PC-3 (cell line): ENCODE data around the gene DNAJC4. TPM values are rescaled to one million over a fixed set of nuclear protein-coding genes. Genes with fewer than 3 reads are reported as not detected.

ENCODE experiments used
- ATAC-seq: fragments of 200-7000 bp; cut with Tn5 transposase; 2 replicates; pipeline ENCODE4 v1.9.1; 2020; ENCODE audit warnings: mild to moderate bottlenecking, moderate library complexity
- BruUV-seq: library from RNA; stranded (reverse); fragments of 400-500 nt; replicated peaks from 2 replicates; lab custom pipeline; 2021; lab: Mats Ljungman, UMichigan
- CTCF ChIA-PET: fragments of 300-600 bp; sonication (Branson Sonifier 250); formaldehyde crosslinking; loops from one replicate; lab custom pipeline; 2022; ENCODE audit warnings: antibody characterized with exemption; lab: Charles Lee
- POLR2A ChIA-PET: fragments of 300-600 bp; sonication (Branson Sonifier 250); formaldehyde crosslinking; loops from one replicate; lab custom pipeline; 2022; ENCODE audit warnings: antibody characterized with exemption; ENCODE audit not compliant: unreplicated experiment; lab: Charles Lee
- DNase-seq: peaks from one replicate; pipeline ENCODE4 v3.0.0-alpha.2; 2015
- H2AFZ ChIP-seq: fragments of 300-600 bp; sonication (generic); 2 replicates; pipeline ENCODE4 v1.6.0; 2016; ENCODE audit warnings: antibody characterized with exemption, low read length
- H3F3A ChIP-seq: fragments of 300-600 bp; sonication (generic); one replicate; pipeline ENCODE4 v1.6.0; 2017; ENCODE audit warnings: antibody characterized with exemption, low read length, control low read depth, mild to moderate bottlenecking; ENCODE audit not compliant: unreplicated experiment
- H3K27ac ChIP-seq: fragments of 300-600 bp; sonication (generic); 2 replicates; pipeline ENCODE4 v1.5.1; 2016; ENCODE audit warnings: mild to moderate bottlenecking, low read length
- H3K27me3 ChIP-seq: fragments of 300-600 bp; sonication (generic); 2 replicates; pipeline ENCODE4 v1.6.1; 2016; ENCODE audit warnings: low read length, mixed read lengths
- H3K36me3 ChIP-seq: fragments of 300-600 bp; sonication (generic); 2 replicates; pipeline ENCODE4 v1.6.1; 2016; ENCODE audit warnings: low read depth, mixed run types, low read length, mixed read lengths
- H3K4me1 ChIP-seq: fragments of 300-600 bp; sonication (generic); 2 replicates; pipeline ENCODE4 v1.5.1; 2016; ENCODE audit warnings: low read length; ENCODE audit not compliant: insufficient read depth
- H3K4me2 ChIP-seq: fragments of 300-600 bp; sonication (generic); 2 replicates; pipeline ENCODE4 v1.6.0; 2016; ENCODE audit warnings: low read length
- H3K4me3 ChIP-seq: fragments of 300-600 bp; sonication (generic); 2 replicates; pipeline ENCODE4 v1.5.1; 2016; ENCODE audit warnings: mild to moderate bottlenecking, low read length, mixed read lengths
- H3K79me2 ChIP-seq: fragments of 300-600 bp; sonication (generic); 2 replicates; pipeline ENCODE4 v1.6.1; 2017; ENCODE audit warnings: low read length, mixed read lengths
- H3K9ac ChIP-seq: fragments of 300-600 bp; sonication (generic); 2 replicates; pipeline ENCODE4 v1.6.0; 2016; ENCODE audit warnings: mild to moderate bottlenecking, low read length
- H3K9me2 ChIP-seq: fragments of 300-600 bp; sonication (generic); replicated peaks from 2 replicates; pipeline ENCODE4 v1.6.1; 2016; ENCODE audit warnings: mixed run types, low read length, mixed read lengths
- H3K9me3 ChIP-seq: fragments of 300-600 bp; sonication (generic); 2 replicates; pipeline ENCODE4 v1.6.1; 2016; ENCODE audit warnings: low read length, mixed read lengths
- H4K20me1 ChIP-seq: fragments of 300-600 bp; sonication (generic); 2 replicates; pipeline ENCODE4 v1.6.1; 2016; ENCODE audit warnings: low read length, mixed read lengths
- CTCF ChIP-seq: fragments of 300-600 bp; sonication (generic); conservative IDR thresholded peaks from 2 replicates; pipeline ENCODE4 v1.5.1; 2017; ENCODE audit warnings: antibody characterized with exemption, low read depth, mild to moderate bottlenecking, low read length
- EZH2 ChIP-seq: fragments of 300-600 bp; sonication (generic); IDR thresholded peaks from one replicate; pipeline ENCODE4 v1.6.1; 2017; ENCODE audit warnings: antibody characterized with exemption, mild to moderate bottlenecking, low read length; ENCODE audit not compliant: unreplicated experiment
- EZH2phosphoT487 ChIP-seq: fragments of 300-600 bp; sonication (generic); IDR thresholded peaks from 2 replicates; pipeline ENCODE4 v1.6.1; 2018; ENCODE audit warnings: mild to moderate bottlenecking, antibody characterized with exemption, low read length, borderline replicate concordance
- intact Hi-C: fragments of 100-400 bp; cut with micrococcal nuclease; formaldehyde crosslinking; loops from 2 replicates; pipeline ENCODE4 v1.9.0; 2023
- total RNA-seq: library from RNA; depleted of rRNA; stranded (reverse); fragments of >200 nt; gene quantifications from 2 replicates; pipeline ENCODE4 v1.2.3, GENCODE V29; 2014

DNAJC4 gene
- total RNA-seq, 1 experiment from 2014 or later, result 25.4 TPM

GRCh38 chr11:64198511-64198910 lies 31.8 kb upstream of the DNAJC4 start:
- no peak for ATAC-seq
- Histone ChIP-seq H3K9me3 (no peaks in the 10 kb centered on the region), H3K36me3 (peaks cover 87% of the 10 kb centered on the region), H3K27me3 (no peaks in the 10 kb centered on the region), H4K20me1 (peaks cover 6% of the 10 kb centered on the region; the same call in 1 of the 2 replicates), H2AFZ (no peak overlapping the region), H3K4me2 (no peak overlapping the region), H3K4me1 (no peaks in the 10 kb centered on the region), H3K4me3 (no peak overlapping the region), H3K9me2 (no peaks in the 10 kb centered on the region), H3K27ac (no peak overlapping the region), H3K9ac (no peak overlapping the region), H3K79me2 (peaks cover 18% of the 10 kb centered on the region; the same call in 1 of the 2 replicates), H3F3A (peaks cover 4% of the 10 kb centered on the region)
- no TSS peak for BruUV-seq
- ChIA-PET POLR2A (no interaction called here), CTCF (no interaction called here)
- no peak for TF ChIP-seq CTCF
- no peak for TF ChIP-seq EZH2phosphoT487
- TF ChIP-seq EZH2, result no peak
- intact Hi-C loops, result no loop called here
- no peak for DNase-seq

- no peak overlapping the region for H3K9ac ChIP-seq
- intact Hi-C loops, result no loop called here
Observed at GRCh38 chr11:64201543-64201942, 28.8 kb upstream of the DNAJC4 start.

More at GRCh38 chr11:64201543-64201942, 28.8 kb upstream of the DNAJC4 start:
- ATAC-seq (no peak), DNase-seq (no peak)
- Histone ChIP-seq H3K27me3 (no peaks in the 10 kb centered on the region), H3K9me3 (no peaks in the 10 kb centered on the region), H3K4me1 (0 out of 2 replicates have a peak, but pooled peaks cover 3% of the 10 kb centered on the region), H3K27ac (no peak overlapping the region), H3K4me3 (no peak overlapping the region), H3K36me3 (peaks cover 84% of the 10 kb centered on the region), H3K9me2 (no peaks in the 10 kb centered on the region), H4K20me1 (peaks cover 7% of the 10 kb centered on the region; the same call in 1 of the 2 replicates), H2AFZ (no peak overlapping the region), H3K4me2 (no peak overlapping the region), H3K79me2 (peaks cover 9% of the 10 kb centered on the region; the same call in 1 of the 2 replicates), H3F3A (peaks cover 4% of the 10 kb centered on the region)
- POLR2A ChIA-PET, result interaction anchor here (0.5 kb wide), 1 partner anchor 546 kb away, joined by 3 read pairs; no protein-coding TSS in a partner anchor
- no TSS peak for BruUV-seq
- TF ChIP-seq EZH2phosphoT487 (no peak), EZH2 (no peak), CTCF (no peak)
- CTCF ChIA-PET, result no interaction called here
